Endothelial cell of umbilical vein (primary cell): Measurements from ENCODE around the gene CAPG. TPM values are rescaled to one million over a fixed set of nuclear protein-coding genes. Genes with fewer than 3 reads are reported as not detected.

Source experiments
- BruUV-seq: library from RNA; stranded (reverse); fragments of 400-500 nt; replicated peaks from 2 replicates; lab custom pipeline; 2021; lab: Mats Ljungman, UMichigan
- CTCF ChIA-PET: fragments of 300-600, 350-600 bp; sonication (Branson Sonifier 250); formaldehyde crosslinking; loops from one replicate; lab custom pipeline; 2021; ENCODE audit warnings: antibody characterized with exemption, inconsistent platforms; lab: Charles Lee
- POLR2A ChIA-PET: fragments of 300-600, 350-600 bp; sonication (Branson Sonifier 250); formaldehyde crosslinking; loops from one replicate; lab custom pipeline; 2021; ENCODE audit warnings: antibody characterized with exemption, inconsistent platforms; lab: Charles Lee
- DNase-seq: peaks from one replicate; pipeline ENCODE4 v3.0.0-alpha.2; 2011; ENCODE audit warnings: low read depth, low spot score
- FAIRE-seq: peaks from 2 replicates; lab custom pipeline; 2011; peaks lifted over from hg19 to GRCh38; lab: Jason Lieb, UNC
- H2AFZ ChIP-seq: 2 replicates; pipeline ENCODE4 v1.6.0; 2012; ENCODE audit warnings: low read depth, low read length, control low read depth, inconsistent platforms
- H3K27ac ChIP-seq: 2 replicates; pipeline ENCODE4 v1.5.1; 2011; ENCODE audit warnings: low read depth, mild to moderate bottlenecking, control low read depth, low read length, moderate library complexity; ENCODE audit not compliant: insufficient read depth
- H3K27me3 ChIP-seq, 2 experiments: 2 replicates each; pipeline versions ENCODE4 v1.6.0 to v1.6.1; 2011; ENCODE audit warnings: low read length in 2 of 2, mixed read lengths in 1 of 2; ENCODE audit not compliant: control insufficient read depth in 2 of 2, insufficient read depth in 2 of 2
- H3K36me3 ChIP-seq, 2 experiments: 2 replicates in 1 of 2; 3 replicates in 1 of 2; pipeline ENCODE4 v1.5.1; 2011; ENCODE audit warnings: low read length in 2 of 2, mild to moderate bottlenecking in 1 of 2, moderate library complexity in 1 of 2; ENCODE audit not compliant: control insufficient read depth in 2 of 2, insufficient read depth in 2 of 2; ENCODE audit errors: extremely low read depth in 1 of 2
- H3K4me1 ChIP-seq: 3 replicates; pipeline ENCODE4 v1.5.1; 2011; ENCODE audit warnings: mild to moderate bottlenecking, low read length; ENCODE audit not compliant: control insufficient read depth, insufficient read depth; ENCODE audit errors: extremely low read depth
- H3K4me2 ChIP-seq: 2 replicates; pipeline ENCODE4 v1.6.1; 2011; ENCODE audit warnings: low read length, control low read depth, mixed read lengths; ENCODE audit not compliant: insufficient read depth
- H3K4me3 ChIP-seq, 3 experiments: fragments of 200-600 bp in 1 of 3; sonication (generic), shearing (Covaris generic) in 1 of 3; replicated peaks in 1 of 3; 2 replicates each; pipeline ENCODE4 v1.5.1; 2011 to 2016; ENCODE audit warnings: control low read depth in 3 of 3, low read length in 3 of 3, mild to moderate bottlenecking in 2 of 3, inconsistent platforms in 1 of 3, low read depth in 1 of 3, moderate library complexity in 1 of 3; ENCODE audit not compliant: insufficient read depth in 1 of 3
- H3K79me2 ChIP-seq: 2 replicates; pipeline ENCODE4 v1.6.0; 2012; ENCODE audit warnings: low read length, inconsistent platforms; ENCODE audit not compliant: control insufficient read depth, insufficient read depth
- H3K9ac ChIP-seq: replicated peaks from 2 replicates; pipeline ENCODE3; 2011; ENCODE audit warnings: low read length, control low read depth; ENCODE audit not compliant: insufficient read depth; ENCODE audit errors: extremely low read depth
- H3K9me1 ChIP-seq: replicated peaks from 3 replicates; pipeline ENCODE4 v1.6.0; 2011; ENCODE audit warnings: mild to moderate bottlenecking, low read length; ENCODE audit not compliant: control insufficient read depth, insufficient read depth; ENCODE audit errors: extremely low read depth
- H3K9me3 ChIP-seq: replicated peaks from 2 replicates; pipeline ENCODE4 v1.5.1; 2012; ENCODE audit warnings: low read length, inconsistent platforms; ENCODE audit not compliant: control insufficient read depth, insufficient read depth
- H4K20me1 ChIP-seq: replicated peaks from 2 replicates; pipeline ENCODE3; 2011; ENCODE audit warnings: mild to moderate bottlenecking, low read length; ENCODE audit not compliant: control insufficient read depth, insufficient read depth; ENCODE audit errors: extremely low read depth
- CTCF ChIP-seq, 2 donors: IDR thresholded peaks; 1 replicate in 1 of 2; 2 replicates in 1 of 2; pipeline ENCODE4 v1.5.1; 2011; ENCODE audit warnings: low read length in 2 of 2, mild to moderate bottlenecking in 2 of 2, moderate library complexity in 2 of 2, control low read depth in 1 of 2, inconsistent platforms in 1 of 2, low read depth in 1 of 2; ENCODE audit not compliant: insufficient read depth in 1 of 2; ENCODE audit errors: extremely low read depth in 1 of 2
- EZH2 ChIP-seq: IDR thresholded peaks from 2 replicates; pipeline ENCODE4 v1.6.1; 2012; ENCODE audit warnings: borderline replicate concordance, low read depth, mild to moderate bottlenecking, moderate library complexity, low read length, inconsistent platforms; ENCODE audit not compliant: severe bottlenecking
- FOS ChIP-seq: IDR thresholded peaks from 2 replicates; pipeline ENCODE4 v1.6.1; 2011; ENCODE audit warnings: mild to moderate bottlenecking, low read length, moderate library complexity, borderline replicate concordance; ENCODE audit not compliant: insufficient read depth
- GATA2 ChIP-seq: IDR thresholded peaks from 2 replicates; pipeline ENCODE4 v1.7.0; 2011; ENCODE audit warnings: low read depth, mild to moderate bottlenecking, moderate library complexity, mixed read lengths, low read length; ENCODE audit not compliant: insufficient read length, insufficient read depth
- JUN ChIP-seq: IDR thresholded peaks from 2 replicates; pipeline ENCODE4 v1.6.1; 2011; ENCODE audit warnings: borderline replicate concordance, low read depth; ENCODE audit not compliant: insufficient read length, insufficient read depth
- MAX ChIP-seq: IDR thresholded peaks from 2 replicates; pipeline ENCODE4 v1.6.1; 2011; ENCODE audit not compliant: insufficient read depth, insufficient read length
- MYC ChIP-seq: IDR thresholded peaks from one replicate; pipeline ENCODE4 v1.6.1; 2011; ENCODE audit warnings: mild to moderate bottlenecking, low read depth, low read length
- POLR2A ChIP-seq: IDR thresholded peaks from 2 replicates; pipeline ENCODE4 v1.6.1; 2012; ENCODE audit warnings: low read depth, mild to moderate bottlenecking, control low read depth, low read length
- POLR2AphosphoS5 ChIP-seq: IDR thresholded peaks from 2 replicates; pipeline ENCODE4 v1.6.1; 2012; ENCODE audit warnings: low read depth, mild to moderate bottlenecking, control low read depth, low read length, moderate library complexity; ENCODE audit not compliant: insufficient read depth
- dilution Hi-C: fragments of 300-500 bp; cut with MboI; formaldehyde crosslinking; loops from one replicate; pipeline ENCODE4 v1.15.0; 2019; ENCODE audit warnings: low sequenced_read_pairs; ENCODE audit not compliant: extremely low pct_ligation_motif_present
- intact Hi-C: fragments of 100-400 bp; cut with micrococcal nuclease; formaldehyde crosslinking; loops from one replicate; pipeline ENCODE4 v1.10.0; 2022
- polyA plus RNA-seq, 4 experiments: library from polyadenylated mRNA; depleted of rRNA in 3 of 4; stranded (reverse) in 3 of 4; unstranded in 1 of 4; fragments of >200 nt; gene quantifications; 2 replicates each; pipeline versions ENCODE4 v1.2.1 to v1.2.3, GENCODE V29; 2011 to 2012; ENCODE audit warnings: missing spikeins in 1 of 4
- total RNA-seq: library from RNA; stranded (reverse); gene quantifications from 2 replicates; pipeline ENCODE4 v1.2.3, GENCODE V29; 2021

The CAPG gene
- total and polyA plus RNA-seq, 2 donors (not counting 3 experiments of a cell fraction or from before 2014, with no cell fraction given) = 107 to 115 TPM

DNA sequence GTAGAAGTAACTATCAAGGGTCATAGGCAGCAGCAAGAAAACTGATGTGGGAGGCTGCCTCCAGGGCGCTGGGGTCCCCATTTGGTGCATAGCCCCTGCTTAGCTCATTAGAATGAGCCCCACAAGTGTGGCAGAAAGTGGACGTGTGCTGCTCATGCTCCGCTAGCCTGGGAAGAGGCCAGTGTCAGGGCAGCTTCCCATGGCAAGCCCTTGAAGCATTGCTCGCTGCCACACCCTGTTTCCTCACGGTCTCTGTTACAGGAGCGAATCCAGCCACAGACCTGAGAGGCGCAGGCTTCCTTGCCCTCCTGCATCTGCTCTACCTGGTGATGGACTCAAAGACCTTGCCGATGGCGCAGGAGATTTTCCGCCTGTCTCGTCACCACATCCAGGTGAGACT lies 33.1 kb downstream of the CAPG start:
- dilution Hi-C loops = no loop called here
- Histone ChIP-seq H3K9me3 (no peaks in the 10 kb centered on the region), H3K4me1 (no peaks in the 10 kb centered on the region), H2AFZ (no peak overlapping the region), H3K27ac (no peak overlapping the region), H3K4me3 (no peak overlapping the region), H3K4me2 (no peak overlapping the region), H3K79me2 (no peaks in the 10 kb centered on the region), H3K36me3 (peaks cover 0 to 2% of the 10 kb centered on the region in 2 experiments), H4K20me1 (no peaks in the 10 kb centered on the region), H3K9ac (no peak overlapping the region), H3K27me3 (no peaks in the 10 kb centered on the region), H3K9me1 (no peaks in the 10 kb centered on the region)
- no peak for FAIRE-seq
- DNase-seq = no peak
- CTCF ChIA-PET = no interaction called here
- POLR2A ChIA-PET = interaction anchor here (0.6 kb wide), 1 partner anchor 23 kb away, joined by 6 read pairs; no protein-coding TSS in a partner anchor
- no TSS peak for BruUV-seq
- TF ChIP-seq MAX (no peak), GATA2 (no peak), JUN (no peak), POLR2A (no peak), EZH2 (no peak), POLR2AphosphoS5 (no peak), FOS (no peak)
- intact Hi-C loops = no loop called here

DNA sequence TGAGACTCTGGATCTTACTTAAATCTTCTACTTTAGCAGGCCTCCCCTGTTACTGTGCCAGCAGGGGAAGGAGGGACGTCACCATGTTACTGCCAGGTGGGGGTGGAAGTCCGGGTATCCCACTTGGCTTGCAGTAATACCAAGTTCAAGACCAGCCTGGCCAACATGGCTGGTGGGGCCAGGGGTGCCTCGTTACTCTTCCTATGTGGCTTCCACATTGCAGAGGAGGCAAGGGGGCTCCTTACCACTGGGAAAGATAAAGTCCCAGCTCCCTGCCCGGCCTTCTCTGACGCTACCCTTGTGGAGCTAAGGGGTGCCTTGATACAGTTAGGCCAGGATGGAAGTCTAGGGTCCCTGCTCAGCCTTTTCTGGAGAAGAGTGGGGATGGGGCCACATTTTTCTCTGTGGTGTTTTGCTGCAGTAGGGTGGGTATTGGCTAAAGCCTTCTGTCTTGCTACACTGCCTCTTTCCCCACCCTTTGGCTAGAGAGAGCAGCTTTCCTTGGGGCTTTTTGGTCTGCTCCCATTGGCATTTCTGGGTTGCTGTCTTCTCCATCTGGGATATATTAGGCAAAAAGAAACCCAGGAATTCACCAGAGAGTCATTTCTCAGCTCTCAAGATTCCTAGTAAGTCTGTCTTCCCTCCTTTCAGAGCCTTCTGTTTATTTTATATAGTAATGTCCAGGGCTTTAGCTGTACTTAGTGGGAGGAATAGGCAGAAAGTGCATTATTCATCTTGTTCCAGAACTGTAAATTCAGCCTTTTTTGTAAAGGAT lies 33.7 kb downstream of the CAPG start:
- Histone ChIP-seq H3K27ac (no peak overlapping the region), H3K9ac (no peak overlapping the region), H3K9me3 (no peaks in the 10 kb centered on the region), H3K4me1 (no peaks in the 10 kb centered on the region), H2AFZ (no peak overlapping the region), H3K9me1 (no peaks in the 10 kb centered on the region), H3K36me3 (peaks cover 0 to 2% of the 10 kb centered on the region in 2 experiments), H3K4me2 (no peak overlapping the region), H3K4me3 (no peak overlapping the region), H3K79me2 (no peaks in the 10 kb centered on the region), H3K27me3 (no peaks in the 10 kb centered on the region), H4K20me1 (no peaks in the 10 kb centered on the region)
- ChIA-PET CTCF (no interaction called here), POLR2A (interaction anchor here (0.6 kb wide), 1 partner anchor 23 kb away, joined by 6 read pairs; no protein-coding TSS in a partner anchor)
- dilution Hi-C loops = no loop called here
- BruUV-seq = no TSS peak
- DNase-seq (no peak), FAIRE-seq (no peak)
- intact Hi-C loops = no loop called here
- TF ChIP-seq POLR2A (no peak), CTCF (IDR thresholded peaks at IDR 0.05; ENCODE audit: extremely low read depth in 1 of 2, insufficient read depth in 1 of 2, low read depth in 1 of 2, low read length in 2 of 2) (no peak), GATA2 (no peak), POLR2AphosphoS5 (no peak), EZH2 (no peak), MYC (no peak), FOS (no peak)
